Chondrocyte (in vitro differentiated cells): Measurements from ENCODE around the gene DDAH2. TPM values are rescaled to one million over a fixed set of nuclear protein-coding genes. Genes with fewer than 3 reads are reported as not detected.

Experiments used
- DNase-seq: peaks from one replicate; pipeline ENCODE4 v3.0.0; 2021; ENCODE audit warnings: mixed read lengths, low spot score
- H3K27ac Mint-ChIP-seq: one replicate; pipeline ENCODE4 v1.8.0; 2021; ENCODE audit warnings: mild to moderate bottlenecking, moderate library complexity, mixed read lengths; ENCODE audit not compliant: unreplicated experiment
- H3K27me3 Mint-ChIP-seq: 2 replicates; pipeline ENCODE4 v1.8.0; 2021; ENCODE audit warnings: low read depth, mixed read lengths
- H3K36me3 Mint-ChIP-seq: 2 replicates; pipeline ENCODE4 v1.8.0; 2021; ENCODE audit warnings: low read depth, mixed read lengths
- H3K4me1 Mint-ChIP-seq: 2 replicates; pipeline ENCODE4 v1.8.0; 2021; ENCODE audit warnings: low read depth, mild to moderate bottlenecking, mixed read lengths
- H3K4me3 Mint-ChIP-seq: one replicate; pipeline ENCODE4 v1.8.0; 2021; ENCODE audit warnings: mild to moderate bottlenecking, moderate library complexity, mixed read lengths; ENCODE audit not compliant: unreplicated experiment
- H3K9me3 Mint-ChIP-seq: 2 replicates; pipeline ENCODE4 v1.8.0; 2021; ENCODE audit warnings: low read depth, mixed read lengths
- CTCF ChIP-seq: fragments of 200-600 bp; sonication (generic); IDR thresholded peaks from 2 replicates; pipeline ENCODE4 v1.5.0; 2021; ENCODE audit warnings: antibody characterized with exemption, mild to moderate bottlenecking, moderate library complexity
- total RNA-seq: library from RNA; stranded (reverse); gene quantifications from 3 replicates; pipeline ENCODE4 v1.2.1, GENCODE V29; 2021

The DDAH2 gene
- total RNA-seq, 1 donor from 2014 or later: 99.6 TPM

- Mint-ChIP-seq H3K4me3 (no peak overlapping the region), H3K36me3 (peaks cover 6% of the 10 kb centered on the region), H3K9me3 (no peaks in the 10 kb centered on the region), H3K4me1 (peaks cover 10% of the 10 kb centered on the region), H3K27me3 (no peaks in the 10 kb centered on the region), H3K27ac (no peak overlapping the region)
- DNase-seq: no peak
- no peak for TF ChIP-seq CTCF
These were observed 35.1 kb upstream of the DDAH2 start for GRCh38 chr6:31764198-31764597.

GRCh38 chr6:31763619-31763940 lies 34.5 kb upstream of the DDAH2 start:
- TF ChIP-seq CTCF: peak; percentile 28

GRCh38 chr6:31762878-31763618 lies 33.9 kb upstream of the DDAH2 start:
- DNase-seq: no peak
- H3K4me3 Mint-ChIP-seq: no peak overlapping the region
- peaks cover 6% of the 10 kb centered on the region for H3K36me3 Mint-ChIP-seq
- no peak for TF ChIP-seq CTCF
- peaks cover 10% of the 10 kb centered on the region for H3K4me1 Mint-ChIP-seq
- peak overlapping the region; percentile 39 for H3K27ac Mint-ChIP-seq
- no peaks in the 10 kb centered on the region for H3K9me3 Mint-ChIP-seq
- no peaks in the 10 kb centered on the region for H3K27me3 Mint-ChIP-seq

More at GRCh38 chr6:31763619-31763940, 34.5 kb upstream of the DDAH2 start:
- no peak overlapping the region for H3K4me3 Mint-ChIP-seq
- H3K27me3 Mint-ChIP-seq: no peaks in the 10 kb centered on the region
- peak overlapping the region; percentile 39 for H3K27ac Mint-ChIP-seq
- peaks cover 6% of the 10 kb centered on the region for H3K36me3 Mint-ChIP-seq
- DNase-seq: no peak
- no peaks in the 10 kb centered on the region for H3K9me3 Mint-ChIP-seq
- peaks cover 10% of the 10 kb centered on the region for H3K4me1 Mint-ChIP-seq

GRCh38 chr6:31762356-31762755 lies 33.3 kb upstream of the DDAH2 start, which contains the start of gene SAPCD1:
TSS of gene SAPCD1 (plus strand) at chr6:31762656. CDS start at chr6:31763055, 399 bp downstream.
- H3K4me3 Mint-ChIP-seq: no peak within 1 kb of the TSS
- H3K27ac Mint-ChIP-seq: peak within 1 kb of the TSS; percentile 39
- DNase-seq: no peak
- no peaks in the 10 kb centered on the region for H3K9me3 Mint-ChIP-seq
- peaks cover 10% of the 10 kb centered on the region for H3K4me1 Mint-ChIP-seq
- peaks cover 6% of the 10 kb centered on the region for H3K36me3 Mint-ChIP-seq
- no peak for TF ChIP-seq CTCF
- H3K27me3 Mint-ChIP-seq: no peaks in the 10 kb centered on the region

GRCh38 chr6:31761343-31761742 lies 32.2 kb upstream of the DDAH2 start:
- DNase-seq: no peak
- Mint-ChIP-seq H3K4me3 (no peak overlapping the region), H3K27ac (no peak overlapping the region), H3K27me3 (no peaks in the 10 kb centered on the region), H3K4me1 (peaks cover 10% of the 10 kb centered on the region), H3K9me3 (no peaks in the 10 kb centered on the region), H3K36me3 (peaks cover 6% of the 10 kb centered on the region)
- TF ChIP-seq CTCF: no peak
